IMR-90 (cell line): ENCODE results near the gene AP4M1. TPM values are rescaled to one million over a fixed set of nuclear protein-coding genes. Genes with fewer than 3 reads are reported as not detected.

Experiments
- ATAC-seq: fragments of 200-7000 bp; cut with Tn5 transposase; 2 replicates; pipeline ENCODE4 v1.9.1; 2020; ENCODE audit warnings: low read depth, mild to moderate bottlenecking, moderate library complexity
- BruUV-seq: library from RNA; stranded (reverse); fragments of 400-500 nt; replicated peaks from 2 replicates; lab custom pipeline; 2021; lab: Mats Ljungman, UMichigan
- CTCF ChIA-PET: fragments of 300-600 bp; formaldehyde crosslinking; extraction: SDS; loops from one replicate; lab custom pipeline; 2021; ENCODE audit warnings: antibody characterized with exemption; lab: Yijun Ruan, JAX
- POLR2A ChIA-PET: fragments of 300-600 bp; sonication (Branson Sonifier 250); formaldehyde crosslinking; loops from one replicate; lab custom pipeline; 2022; ENCODE audit warnings: antibody characterized with exemption; ENCODE audit not compliant: unreplicated experiment; lab: Charles Lee
- DNase-seq: peaks from one replicate; pipeline ENCODE4 v3.0.0; 2013
- H2AFZ ChIP-seq: replicated peaks from 2 replicates; pipeline ENCODE3; 2013; ENCODE audit warnings: low read length, mild to moderate bottlenecking; ENCODE audit not compliant: poor library complexity
- H2AK5ac ChIP-seq: 2 replicates; pipeline ENCODE4 v1.6.1; 2013; ENCODE audit warnings: low read depth, low read length, inconsistent platforms
- H2AK9ac ChIP-seq: replicated peaks from 2 replicates; pipeline ENCODE3; 2013; ENCODE audit warnings: mild to moderate bottlenecking, low read depth, low read length, moderate library complexity; ENCODE audit not compliant: poor library complexity
- H2BK120ac ChIP-seq: 2 replicates; pipeline ENCODE4 v1.6.1; 2013; ENCODE audit warnings: low read depth, low read length, inconsistent platforms
- H2BK15ac ChIP-seq: 3 replicates; pipeline ENCODE4 v1.6.1; 2013; ENCODE audit warnings: low read depth, low read length, inconsistent platforms
- H2BK20ac ChIP-seq: 2 replicates; pipeline ENCODE4 v1.6.1; 2013; ENCODE audit warnings: low read depth, mild to moderate bottlenecking, inconsistent platforms, low read length, moderate library complexity
- H2BK5ac ChIP-seq: 2 replicates; pipeline ENCODE4 v1.6.1; 2013; ENCODE audit warnings: mild to moderate bottlenecking, low read depth, low read length, inconsistent platforms; ENCODE audit not compliant: poor library complexity, severe bottlenecking
- H3K14ac ChIP-seq: replicated peaks from 2 replicates; pipeline ENCODE4 v1.6.1; 2013; ENCODE audit warnings: low read depth, low read length, inconsistent platforms
- H3K18ac ChIP-seq: 2 replicates; pipeline ENCODE4 v1.6.1; 2013; ENCODE audit warnings: low read depth, low read length, control low read depth
- H3K23ac ChIP-seq: 2 replicates; pipeline ENCODE4 v1.6.1; 2013; ENCODE audit warnings: low read depth, low read length, inconsistent platforms
- H3K27ac ChIP-seq: 2 replicates; pipeline ENCODE4 v1.5.1; 2013; ENCODE audit warnings: mild to moderate bottlenecking, control low read depth, low read length; ENCODE audit not compliant: insufficient read depth
- H3K27me3 ChIP-seq: 2 replicates; pipeline ENCODE4 v1.6.1; 2013; ENCODE audit warnings: low read length; ENCODE audit not compliant: control insufficient read depth, insufficient read depth
- H3K36me3 ChIP-seq: 2 replicates; pipeline ENCODE4 v1.6.1; 2013; ENCODE audit warnings: low read length, mixed read lengths; ENCODE audit not compliant: control insufficient read depth, insufficient read depth
- H3K4ac ChIP-seq: 2 replicates; pipeline ENCODE4 v1.6.1; 2013; ENCODE audit warnings: low read depth, low read length, inconsistent platforms
- H3K4me1 ChIP-seq: 2 replicates; pipeline ENCODE4 v1.6.1; 2013; ENCODE audit warnings: low read length, mixed read lengths; ENCODE audit not compliant: control insufficient read depth, insufficient read depth
- H3K4me2 ChIP-seq: 2 replicates; pipeline ENCODE4 v1.6.1; 2013; ENCODE audit warnings: low read depth, mild to moderate bottlenecking, control low read depth, low read length, moderate library complexity
- H3K4me3 ChIP-seq: 2 replicates; pipeline ENCODE4 v1.5.1; 2013; ENCODE audit warnings: low read depth, mild to moderate bottlenecking, control low read depth, low read length, moderate library complexity; ENCODE audit not compliant: insufficient read depth
- H3K56ac ChIP-seq: 2 replicates; pipeline ENCODE4 v1.6.1; 2013; ENCODE audit warnings: low read length, inconsistent platforms; ENCODE audit not compliant: insufficient read depth; ENCODE audit errors: extremely low read depth
- H3K79me1 ChIP-seq, 2 experiments: 2 replicates each; pipeline ENCODE4 v1.6.1; 2013; ENCODE audit warnings: low read length in 2 of 2, inconsistent platforms in 1 of 2, low read depth in 1 of 2
- H3K9ac ChIP-seq: 2 replicates; pipeline ENCODE4 v1.6.1; 2013; ENCODE audit warnings: low read depth, low read length, control low read depth
- H3K9me1 ChIP-seq: 2 replicates; pipeline ENCODE4 v1.6.1; 2013; ENCODE audit warnings: low read length, inconsistent platforms; ENCODE audit not compliant: insufficient read depth
- H3K9me3 ChIP-seq: 2 replicates; pipeline ENCODE4 v1.6.1; 2013; ENCODE audit warnings: low read length; ENCODE audit not compliant: control insufficient read depth, insufficient read depth
- H4K20me1 ChIP-seq: 2 replicates; pipeline ENCODE4 v1.6.1; 2013; ENCODE audit warnings: low read length, inconsistent platforms; ENCODE audit not compliant: insufficient read depth
- H4K5ac ChIP-seq: 2 replicates; pipeline ENCODE4 v1.6.1; 2013; ENCODE audit warnings: mild to moderate bottlenecking, low read depth, low read length, control low read depth
- H4K8ac ChIP-seq, 2 experiments: 2 replicates each; pipeline ENCODE4 v1.6.1; 2013; ENCODE audit warnings: low read depth in 2 of 2, low read length in 2 of 2, control low read depth in 1 of 2, inconsistent platforms in 1 of 2
- H4K91ac ChIP-seq: 2 replicates; pipeline ENCODE4 v1.6.1; 2013; ENCODE audit warnings: low read depth, low read length, inconsistent platforms; ENCODE audit not compliant: insufficient read depth
- CEBPB ChIP-seq: IDR thresholded peaks from 2 replicates; pipeline ENCODE4 v1.6.1; 2012; ENCODE audit warnings: low read depth, low read length, improper control_type of control experiment
- MAFK ChIP-seq: IDR thresholded peaks from 2 replicates; pipeline ENCODE4 v1.6.1; 2012; ENCODE audit warnings: low read depth, low read length, improper control_type of control experiment
- MXI1 ChIP-seq: IDR thresholded peaks from 2 replicates; pipeline ENCODE4 v1.6.1; 2012; ENCODE audit warnings: low read depth, mild to moderate bottlenecking, low read length, moderate library complexity, borderline replicate concordance
- POLR2A ChIP-seq: IDR thresholded peaks from 2 replicates; pipeline ENCODE4 v1.6.1; 2012; ENCODE audit warnings: mild to moderate bottlenecking, low read depth, low read length
- SMC3 ChIP-seq: fragments of 150-350 bp; IDR thresholded peaks from 2 replicates; pipeline ENCODE4 v1.6.1; 2016; ENCODE audit warnings: low read depth, mild to moderate bottlenecking, antibody characterized with exemption, low read length, moderate library complexity
- WGBS, 2 experiments: methylation state at CpG; one replicate each; pipeline versions ENCODE4 v1.1.5 to v1.1.7; 2013; ENCODE audit warnings: missing lambda C conversion rate in 2 of 2; ENCODE audit not compliant: insufficient read length in 1 of 2; ENCODE audit errors: extremely low coverage in 2 of 2; 5-methylcytosine and 5-hydroxymethylcytosine counted together
- dilution Hi-C: fragments of 300-500 bp; cut with HindIII; formaldehyde crosslinking; loops from one replicate; pipeline ENCODE4 v1.14.3; 2018; ENCODE audit warnings: low sequenced_read_pairs; ENCODE audit not compliant: unreplicated experiment
- in situ Hi-C: fragments of 300-500 bp; cut with MboI; formaldehyde crosslinking; loops from 3 replicates; pipeline ENCODE4 v1.14.3; 2019; ENCODE audit warnings: low sequenced_read_pairs, inconsistent platforms, mixed read lengths
- intact Hi-C: fragments of 100-400 bp; cut with micrococcal nuclease; formaldehyde crosslinking; loops from 2 replicates; pipeline ENCODE4 v1.10.0; 2022
- polyA plus RNA-seq, 3 experiments: library from polyadenylated mRNA; depleted of rRNA; stranded (reverse); fragments of >200 nt; gene quantifications; 2 replicates each; pipeline ENCODE4 v1.2.3, GENCODE V29; 2012; ENCODE audit warnings: low replicate concordance in 1 of 3
- total RNA-seq: library from RNA; depleted of rRNA; stranded (reverse); fragments of >200 nt; gene quantifications from 2 replicates; pipeline ENCODE4 v1.2.3, GENCODE V29; 2012
- TF ChIP-seq, protein P1 (sequence below): fragments of 150-350 bp; IDR thresholded peaks from 2 replicates; pipeline ENCODE4 v1.6.1; 2016; ENCODE audit warnings: low read depth, mild to moderate bottlenecking, low read length, moderate library complexity, borderline replicate concordance

Gene AP4M1
- total and polyA plus RNA-seq, 2 of the 4 experiments (the other 2 are of a cell fraction): 21.1 to 21.4 TPM

DNA sequence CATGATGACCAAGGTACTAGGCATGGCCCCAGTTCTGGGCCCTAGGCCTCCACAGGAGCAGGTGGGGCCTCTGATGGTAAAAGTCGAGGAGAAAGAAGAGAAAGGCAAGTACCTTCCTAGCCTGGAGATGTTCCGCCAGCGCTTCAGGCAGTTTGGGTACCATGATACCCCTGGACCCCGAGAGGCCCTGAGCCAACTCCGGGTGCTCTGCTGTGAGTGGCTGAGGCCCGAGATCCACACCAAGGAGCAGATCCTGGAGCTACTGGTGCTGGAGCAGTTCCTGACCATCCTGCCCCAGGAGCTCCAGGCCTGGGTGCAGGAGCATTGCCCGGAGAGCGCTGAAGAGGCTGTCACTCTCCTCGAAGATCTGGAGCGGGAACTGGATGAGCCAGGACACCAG, 44.4 kb upstream of the AP4M1 start:
- 98% methylated on average over 8 of the region's 10 CpGs; no CpG with 5 or more reads in 1 of the 2 experiments for WGBS, 2 experiments
- intact Hi-C loops: loop anchor here (10.0 kb wide), 1 partner anchor 132 kb away; the partner anchor contains the start of gene GJC3

More for the DNA sequence above, 44.4 kb upstream of the AP4M1 start:
- DNase-seq: no peak
- POLR2A ChIA-PET: interaction anchor here (0.6 kb wide), 1 partner anchor 60 kb away, joined by 5 read pairs; no protein-coding TSS in a partner anchor
- dilution Hi-C loops (no loop called here), in situ Hi-C loops (loop anchor here (10.0 kb wide), 1 partner anchor 142 kb away; the partner anchor contains the start of gene TRIM4)
- H3K18ac ChIP-seq: no peak overlapping the region
- H2AK5ac ChIP-seq: no peak overlapping the region
- no peaks in the 10 kb centered on the region for H3K9me1 ChIP-seq
- no peaks in the 10 kb centered on the region for H3K9me3 ChIP-seq
- H2BK5ac ChIP-seq: no peak overlapping the region
- peaks cover 8 to 18% of the 10 kb centered on the region in 2 experiments for H3K79me1 ChIP-seq
- no peak overlapping the region for H3K56ac ChIP-seq
- no peak overlapping the region for H3K27ac ChIP-seq
- H3K4me2 ChIP-seq: no peak overlapping the region
- TF ChIP-seq MXI1 (no peak), SMC3 (no peak), CEBPB (no peak), POLR2A (no peak), MAFK (no peak)
- TF ChIP-seq, protein P1, sequence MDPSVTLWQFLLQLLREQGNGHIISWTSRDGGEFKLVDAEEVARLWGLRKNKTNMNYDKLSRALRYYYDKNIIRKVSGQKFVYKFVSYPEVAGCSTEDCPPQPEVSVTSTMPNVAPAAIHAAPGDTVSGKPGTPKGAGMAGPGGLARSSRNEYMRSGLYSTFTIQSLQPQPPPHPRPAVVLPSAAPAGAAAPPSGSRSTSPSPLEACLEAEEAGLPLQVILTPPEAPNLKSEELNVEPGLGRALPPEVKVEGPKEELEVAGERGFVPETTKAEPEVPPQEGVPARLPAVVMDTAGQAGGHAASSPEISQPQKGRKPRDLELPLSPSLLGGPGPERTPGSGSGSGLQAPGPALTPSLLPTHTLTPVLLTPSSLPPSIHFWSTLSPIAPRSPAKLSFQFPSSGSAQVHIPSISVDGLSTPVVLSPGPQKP: no peak
- no peak overlapping the region for H3K23ac ChIP-seq
- H4K20me1 ChIP-seq: peaks cover 3% of the 10 kb centered on the region; the same call in 1 of the 2 replicates
- no peak overlapping the region for H3K9ac ChIP-seq
- no peak for ATAC-seq
- H4K8ac ChIP-seq: no peak overlapping the region
- no peaks in the 10 kb centered on the region for H3K27me3 ChIP-seq
- H3K4ac ChIP-seq: no peak overlapping the region
- H4K91ac ChIP-seq: no peak overlapping the region
- no peak overlapping the region for H2BK20ac ChIP-seq
- no peak overlapping the region for H4K5ac ChIP-seq
- H3K14ac ChIP-seq: no peak overlapping the region
- H3K36me3 ChIP-seq: peaks cover 35% of the 10 kb centered on the region
- BruUV-seq: no TSS peak
- no peaks in the 10 kb centered on the region for H3K4me1 ChIP-seq
- no peak overlapping the region for H3K4me3 ChIP-seq
- no peak overlapping the region for H2AFZ ChIP-seq
- no peak overlapping the region for H2AK9ac ChIP-seq
- no peak overlapping the region for H2BK120ac ChIP-seq
- no peak overlapping the region for H2BK15ac ChIP-seq
- CTCF ChIA-PET: interaction anchor here (0.8 kb wide), 1 partner anchor 63 kb away, joined by 3 read pairs; no protein-coding TSS in a partner anchor
